Cardiac fibroblast (primary cell): ENCODE results near the gene AMPD3.

ENCODE experiments used
- DNase-seq, 2 donors: peaks; one replicate each; pipeline versions ENCODE4 v3.0.0 to v3.0.0-alpha.2; 2010; ENCODE audit warnings: low read depth in 2 of 2
- H3K4me3 ChIP-seq, 2 donors: replicated peaks in 1 of 2; 1 replicate in 1 of 2; 2 replicates in 1 of 2; pipeline ENCODE4 v1.5.1; 2011; ENCODE audit warnings: low read depth in 2 of 2, low read length in 2 of 2, mild to moderate bottlenecking in 2 of 2, moderate library complexity in 1 of 2
- CTCF ChIP-seq: IDR thresholded peaks from one replicate; pipeline ENCODE4 v1.5.1; 2011; ENCODE audit warnings: low read depth, mild to moderate bottlenecking, low read length, inconsistent platforms

The AMPD3 gene

GRCh38 chr11:10454878-10455631 lies at the start of gene AMPD3:
Gene AMPD3, plus strand, starts transcription at chr11:10455264. Its CDS starts 6,256 bp downstream, at chr11:10461520.
- TF ChIP-seq CTCF = no peak
- peak; percentile 69 to 98 for DNase-seq
- peak within 1 kb of the TSS; percentile 4 to 67 for H3K4me3 ChIP-seq

- H3K4me3 ChIP-seq = no peak overlapping the region
- peak; percentile 93 for DNase-seq
- TF ChIP-seq CTCF = peak; percentile 73
These were observed 49.0 kb upstream of the AMPD3 start for GRCh38 chr11:10405865-10406592.

DNA sequence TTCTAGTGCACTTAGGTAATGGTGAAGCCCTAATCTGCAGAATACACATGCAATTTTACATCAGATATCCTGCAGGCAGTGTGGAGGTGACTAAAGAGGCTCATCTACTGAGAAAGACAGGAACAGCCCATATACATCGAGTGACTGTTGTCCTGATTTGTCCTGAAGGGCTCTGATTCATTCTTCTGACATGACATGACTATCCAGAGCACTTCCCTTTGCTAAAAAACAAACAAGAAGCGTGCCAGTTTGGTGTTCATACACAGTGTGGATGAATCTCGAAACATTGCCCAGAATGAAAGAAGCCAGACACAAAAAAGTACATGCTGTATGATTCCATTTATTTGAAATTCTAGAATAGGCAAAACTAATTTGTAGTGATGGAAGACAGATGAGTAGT lies 48.0 kb upstream of the AMPD3 start:
- peak; percentile 45 to 87 for DNase-seq
- no peak for TF ChIP-seq CTCF
- H3K4me3 ChIP-seq = no peak overlapping the region

GRCh38 chr11:10407749-10408685 lies 47.0 kb upstream of the AMPD3 start:
- H3K4me3 ChIP-seq = no peak overlapping the region
- no peak for DNase-seq
- TF ChIP-seq CTCF = no peak

- TF ChIP-seq CTCF = no peak
- H3K4me3 ChIP-seq = no peak overlapping the region
- DNase-seq = peak in 1 of 2 donors; percentile 26
These were observed 45.8 kb upstream of the AMPD3 start for GRCh38 chr11:10409207-10409661.

GRCh38 chr11:10410106-10410843 lies 44.8 kb upstream of the AMPD3 start:
- no peak for TF ChIP-seq CTCF
- no peak overlapping the region for H3K4me3 ChIP-seq
- no peak for DNase-seq
